ENCODE measurements around the gene WSCD2. TPM values are rescaled to one million over a fixed set of nuclear protein-coding genes. Genes with fewer than 3 reads are reported as not detected.

WSCD2 gene
- polyA plus RNA-seq, 3 donors, result not detected

DNA sequence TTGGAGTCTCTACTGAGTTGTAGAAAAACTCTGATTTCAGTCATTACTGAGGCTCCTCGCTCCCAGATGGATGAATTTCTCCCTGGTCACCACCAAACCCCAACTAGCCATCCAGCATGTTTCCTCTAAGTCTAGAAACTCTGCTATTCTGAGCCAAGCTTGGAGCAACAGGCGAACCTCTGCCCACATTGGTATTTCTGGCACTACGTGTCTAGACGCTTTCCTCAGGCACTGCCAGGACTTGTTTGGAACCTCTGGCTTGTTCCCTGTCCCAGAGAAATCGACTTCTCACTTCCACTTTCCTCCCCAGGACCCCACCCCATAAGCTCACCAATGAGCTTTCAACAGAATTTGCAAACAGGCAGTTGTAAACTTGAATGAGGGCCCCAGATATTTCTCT lies 27.6 kb downstream of the WSCD2 start:
- DNase-seq, result no peak
- Histone ChIP-seq H3K4me1 (ENCODE audit: control insufficient read depth in 1 of 2, insufficient read depth in 2 of 2, low read length in 2 of 2) (no peaks in the 10 kb centered on the region), H3K79me2 (ENCODE audit: insufficient read depth, low read length) (no peaks in the 10 kb centered on the region), H3K27ac (ENCODE audit: low read depth in 1 of 2, low read length in 2 of 2) (no peak overlapping the region), H4K20me1 (ENCODE audit: insufficient read depth, low read length) (no peaks in the 10 kb centered on the region), H3K4me2 (replicated peaks; ENCODE audit: extremely low read depth, low read length, poor library complexity, severe bottlenecking) (no peak overlapping the region), H3K4me3 (replicated peaks in 1 of 3; ENCODE audit: low read depth in 2 of 3, low read length in 3 of 3) (no peak overlapping the region), H3K9ac (ENCODE audit: insufficient read depth, low read length, poor library complexity, severe bottlenecking) (no peak overlapping the region), H3K9me3 (replicated peaks in 1 of 2; ENCODE audit: control insufficient read depth in 1 of 2, insufficient read depth in 1 of 2, low read length in 2 of 2) (no peaks in the 10 kb centered on the region), H3K27me3 (ENCODE audit: control insufficient read depth in 2 of 2, insufficient read depth in 2 of 2, low read length in 2 of 2) (no peaks in the 10 kb centered on the region), H3K36me3 (replicated peaks in 1 of 2; ENCODE audit: control insufficient read depth in 1 of 2, insufficient read depth in 2 of 2, low read length in 2 of 2) (no peaks in the 10 kb centered on the region), H2AFZ (ENCODE audit: insufficient read depth, low read depth, low read length, poor library complexity, severe bottlenecking) (no peak overlapping the region)
- H3K4me1 Mint-ChIP-seq, result no peaks in the 10 kb centered on the region
- no peak overlapping the region for H3K27ac Mint-ChIP-seq
- peaks cover 0 to 6% (median 0%) of the 10 kb centered on the region in 7 donors for H3K9me3 Mint-ChIP-seq
- WGBS (ENCODE audit: insufficient coverage), result 93% methylated on average over 4 of the region's 5 CpGs
- no peak overlapping the region for H3K4me3 Mint-ChIP-seq
- no peaks in the 10 kb centered on the region for H3K36me3 Mint-ChIP-seq
- intact Hi-C loops (cut with micrococcal nuclease), result no loop called here
- TF ChIP-seq, protein P1, sequence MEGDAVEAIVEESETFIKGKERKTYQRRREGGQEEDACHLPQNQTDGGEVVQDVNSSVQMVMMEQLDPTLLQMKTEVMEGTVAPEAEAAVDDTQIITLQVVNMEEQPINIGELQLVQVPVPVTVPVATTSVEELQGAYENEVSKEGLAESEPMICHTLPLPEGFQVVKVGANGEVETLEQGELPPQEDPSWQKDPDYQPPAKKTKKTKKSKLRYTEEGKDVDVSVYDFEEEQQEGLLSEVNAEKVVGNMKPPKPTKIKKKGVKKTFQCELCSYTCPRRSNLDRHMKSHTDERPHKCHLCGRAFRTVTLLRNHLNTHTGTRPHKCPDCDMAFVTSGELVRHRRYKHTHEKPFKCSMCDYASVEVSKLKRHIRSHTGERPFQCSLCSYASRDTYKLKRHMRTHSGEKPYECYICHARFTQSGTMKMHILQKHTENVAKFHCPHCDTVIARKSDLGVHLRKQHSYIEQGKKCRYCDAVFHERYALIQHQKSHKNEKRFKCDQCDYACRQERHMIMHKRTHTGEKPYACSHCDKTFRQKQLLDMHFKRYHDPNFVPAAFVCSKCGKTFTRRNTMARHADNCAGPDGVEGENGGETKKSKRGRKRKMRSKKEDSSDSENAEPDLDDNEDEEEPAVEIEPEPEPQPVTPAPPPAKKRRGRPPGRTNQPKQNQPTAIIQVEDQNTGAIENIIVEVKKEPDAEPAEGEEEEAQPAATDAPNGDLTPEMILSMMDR (IDR thresholded peaks at IDR 0.05), result no peak
- peaks cover 3 to 9% (median 6%) of the 10 kb centered on the region in 3 donors for H3K27me3 Mint-ChIP-seq (ENCODE audit: low read depth in 3 of 3)

DNA sequence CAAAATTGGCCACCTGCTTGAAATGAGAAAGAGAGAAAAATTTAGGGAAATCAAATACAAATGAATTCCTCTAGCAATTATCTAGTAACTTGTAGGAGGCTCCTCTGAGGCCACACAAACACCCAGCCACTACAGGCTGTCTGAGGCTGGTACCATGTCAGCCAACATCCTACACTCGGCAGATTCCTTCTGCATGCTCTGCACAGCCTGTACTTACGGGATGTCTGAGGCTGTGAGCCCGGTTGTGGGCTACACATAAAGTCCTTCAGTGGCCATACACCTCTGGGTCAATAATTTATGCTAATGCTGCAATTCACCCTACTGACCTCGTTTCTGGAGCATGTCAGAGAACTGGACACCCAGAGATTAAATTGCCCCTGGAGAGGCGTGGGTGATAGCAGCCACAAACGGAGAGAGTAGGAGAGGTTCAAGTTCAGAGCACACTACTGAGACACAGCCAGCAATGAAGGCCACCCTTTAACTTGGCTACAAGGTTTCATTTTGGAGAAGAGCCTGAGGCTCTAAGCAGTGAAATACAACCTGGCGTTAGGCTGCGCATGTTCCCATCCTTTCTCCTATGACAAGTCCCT lies 28.9 kb downstream of the WSCD2 start:
- no peaks in the 10 kb centered on the region for H3K4me1 ChIP-seq (ENCODE audit: control insufficient read depth in 1 of 2, insufficient read depth in 2 of 2, low read length in 2 of 2)
- no peak overlapping the region for H2AFZ ChIP-seq (ENCODE audit: insufficient read depth, low read depth, low read length, poor library complexity, severe bottlenecking)
- Mint-ChIP-seq H3K36me3 (no peaks in the 10 kb centered on the region), H3K4me1 (no peaks in the 10 kb centered on the region), H3K27ac (no peak overlapping the region), H3K4me3 (no peak overlapping the region), H3K9me3 (peaks cover 0 to 6% (median 0%) of the 10 kb centered on the region in 7 donors), H3K27me3 (ENCODE audit: low read depth in 3 of 3) (peaks cover 3 to 6% (median 5%) of the 10 kb centered on the region in 3 donors)
- intact Hi-C loops (cut with micrococcal nuclease), result no loop called here
- H4K20me1 ChIP-seq (ENCODE audit: insufficient read depth, low read length), result no peaks in the 10 kb centered on the region
- H3K9ac ChIP-seq (ENCODE audit: insufficient read depth, low read length, poor library complexity, severe bottlenecking), result no peak overlapping the region
- 84% methylated on average over 5 of the region's 8 CpGs for WGBS (ENCODE audit: insufficient coverage)
- no peak overlapping the region for H3K4me3 ChIP-seq (replicated peaks in 1 of 3; ENCODE audit: low read depth in 2 of 3, low read length in 3 of 3)
- no peak overlapping the region for H3K27ac ChIP-seq (ENCODE audit: low read depth in 1 of 2, low read length in 2 of 2)
- no peaks in the 10 kb centered on the region for H3K79me2 ChIP-seq (ENCODE audit: insufficient read depth, low read length)
- H3K36me3 ChIP-seq (replicated peaks in 1 of 2; ENCODE audit: control insufficient read depth in 1 of 2, insufficient read depth in 2 of 2, low read length in 2 of 2), result no peaks in the 10 kb centered on the region
- no peaks in the 10 kb centered on the region for H3K27me3 ChIP-seq (ENCODE audit: control insufficient read depth in 2 of 2, insufficient read depth in 2 of 2, low read length in 2 of 2)
- no peak overlapping the region for H3K4me2 ChIP-seq (replicated peaks; ENCODE audit: extremely low read depth, low read length, poor library complexity, severe bottlenecking)
- no peak for DNase-seq
- TF ChIP-seq, protein P1 (IDR thresholded peaks at IDR 0.05), result no peak
- H3K9me3 ChIP-seq (replicated peaks in 1 of 2; ENCODE audit: control insufficient read depth in 1 of 2, insufficient read depth in 1 of 2, low read length in 2 of 2), result no peaks in the 10 kb centered on the region
